ENCODE data around the gene ENPP6.
"Not testable (repeated sequence)": the region's sequence is repeated elsewhere in the genome, so short reads cannot be mapped to it uniquely, and the experiment has no call there.

ENPP6 gene

GRCh38 chr4:184146951-184147350, 70.7 kb downstream of the ENPP6 start:
- DNase-seq: no peak

GRCh38 chr4:184145596-184145995, 72.1 kb downstream of the ENPP6 start:
- DNase-seq: no peak

GRCh38 chr4:184143770-184144564, 73.7 kb downstream of the ENPP6 start:
- no peak for DNase-seq

- no peak for DNase-seq
Observed at GRCh38 chr4:184142121-184143000, 75.3 kb downstream of the ENPP6 start.

GRCh38 chr4:184140901-184141300, 76.8 kb downstream of the ENPP6 start:
- not testable (repeated sequence) for DNase-seq

- no peak for DNase-seq
Observed at GRCh38 chr4:184136525-184136924, 81.1 kb downstream of the ENPP6 start.

GRCh38 chr4:184126800-184127199, 90.9 kb downstream of the ENPP6 start:
- DNase-seq: no peak

GRCh38 chr4:184122631-184123408, 94.9 kb downstream of the ENPP6 start:
- DNase-seq: no peak

GRCh38 chr4:184120549-184121127, 97.0 kb downstream of the ENPP6 start:
- no peak for DNase-seq

GRCh38 chr4:184117662-184118199, 99.9 kb downstream of the ENPP6 start:
- DNase-seq: no peak

GRCh38 chr4:184115399-184115798, 102.3 kb downstream of the ENPP6 start:
- no peak for DNase-seq

GRCh38 chr4:184114431-184114830, 103.2 kb downstream of the ENPP6 start:
- no peak for DNase-seq

GRCh38 chr4:184112006-184112550, 105.6 kb downstream of the ENPP6 start:
- DNase-seq: no peak

- DNase-seq: no peak
Observed at GRCh38 chr4:184111233-184111832, 106.3 kb downstream of the ENPP6 start.

- DNase-seq: no peak
Observed at GRCh38 chr4:184110452-184111224, 107.0 kb downstream of the ENPP6 start.

- no peak for DNase-seq
Observed at GRCh38 chr4:184108006-184108501, 109.6 kb downstream of the ENPP6 start.

GRCh38 chr4:184104419-184105101, 113.1 kb downstream of the ENPP6 start:
- DNase-seq: no peak

- DNase-seq: no peak
Observed at GRCh38 chr4:184103527-184104264, 114.0 kb downstream of the ENPP6 start.

- no peak for DNase-seq
Observed at GRCh38 chr4:184102927-184103326, 114.7 kb downstream of the ENPP6 start.
